SU-DHL-6 (cell line): ENCODE results near the gene NPFFR1.

Experiments
- H2AFZ ChIP-seq: fragments of 200-600 bp; sonication (generic); 2 replicates; pipeline ENCODE4 v1.6.1; 2014; ENCODE audit warnings: low read depth, mild to moderate bottlenecking, moderate library complexity, mixed read lengths, antibody characterized with exemption, low read length; ENCODE audit not compliant: severe bottlenecking
- H3F3A ChIP-seq: fragments of 200-600 bp; shearing (Covaris generic); 2 replicates; pipeline ENCODE4 v1.6.0; 2016; ENCODE audit warnings: antibody characterized with exemption, mild to moderate bottlenecking; ENCODE audit not compliant: insufficient read depth
- H3K27ac ChIP-seq: fragments of 200-600 bp; sonication (generic); 2 replicates; pipeline ENCODE4 v1.5.1; 2016; ENCODE audit warnings: low read depth, mild to moderate bottlenecking, low read length, moderate library complexity, mixed read lengths
- H3K27me3 ChIP-seq: fragments of 200-600 bp; sonication (generic), shearing (Covaris generic); 2 replicates; pipeline ENCODE4 v1.6.0; 2014; ENCODE audit warnings: mild to moderate bottlenecking, low read length
- H3K36me3 ChIP-seq: fragments of 200-600 bp; sonication (generic); 2 replicates; pipeline ENCODE4 v1.6.1; 2014; ENCODE audit warnings: mild to moderate bottlenecking, low read length, mixed read lengths
- H3K4me2 ChIP-seq: fragments of 300-600, 200-600 bp; shearing (Covaris generic), sonication (generic); 2 replicates; pipeline ENCODE4 v1.6.0; 2014; ENCODE audit warnings: low read length, low read depth, mild to moderate bottlenecking; ENCODE audit not compliant: poor library complexity, severe bottlenecking
- H3K4me3 ChIP-seq: fragments of 200-600 bp; sonication (generic); 2 replicates; pipeline ENCODE4 v1.5.1; 2014; ENCODE audit warnings: antibody characterized with exemption, low read length, mild to moderate bottlenecking, mixed read lengths; ENCODE audit not compliant: insufficient read depth, poor library complexity, severe bottlenecking
- H3K79me2 ChIP-seq: fragments of 200-600 bp; sonication (generic); 2 replicates; pipeline ENCODE4 v1.6.1; 2014; ENCODE audit warnings: mild to moderate bottlenecking, low read length, moderate library complexity; ENCODE audit not compliant: insufficient read depth
- H3K9ac ChIP-seq: fragments of 200-600 bp; sonication (generic); 2 replicates; pipeline ENCODE4 v1.7.0; 2014; ENCODE audit warnings: mild to moderate bottlenecking, low read length
- H3K9me2 ChIP-seq: fragments of 200-600 bp; sonication (generic); replicated peaks from 2 replicates; pipeline ENCODE4 v1.6.1; 2014; ENCODE audit warnings: low read length; ENCODE audit not compliant: insufficient read depth
- H3K9me3 ChIP-seq: fragments of 200-600 bp; sonication (generic); 2 replicates; pipeline ENCODE4 v1.6.1; 2014; ENCODE audit warnings: low read length, mixed read lengths; ENCODE audit not compliant: insufficient read depth
- H4K20me1 ChIP-seq: fragments of 200-600 bp; sonication (generic); 2 replicates; pipeline ENCODE4 v1.6.1; 2014; ENCODE audit warnings: low read depth, mild to moderate bottlenecking, antibody characterized with exemption, low read length, moderate library complexity, mixed read lengths
- EZH2phosphoT487 ChIP-seq: fragments of 200-600 bp; sonication (generic), shearing (Covaris generic); conservative IDR thresholded peaks from 2 replicates; pipeline ENCODE4 v1.6.1; 2018; ENCODE audit warnings: mild to moderate bottlenecking, antibody characterized with exemption, low read length, moderate library complexity, mixed read lengths
- TF ChIP-seq, protein P1 (sequence below): fragments of 200-600 bp; sonication (generic); IDR thresholded peaks from one replicate; pipeline ENCODE4 v1.5.1; 2017; ENCODE audit warnings: antibody characterized with exemption, mild to moderate bottlenecking, low read length, moderate library complexity; ENCODE audit not compliant: insufficient read depth, poor library complexity, severe bottlenecking

The NPFFR1 gene

GRCh38 chr10:70268376-70268775 is 15.4 kb downstream of the NPFFR1 start:
- Histone ChIP-seq H3K9ac (no peak overlapping the region), H3K27ac (no peak overlapping the region), H3K9me3 (no peaks in the 10 kb centered on the region), H3F3A (no peaks in the 10 kb centered on the region), H3K4me3 (no peak overlapping the region), H3K79me2 (no peaks in the 10 kb centered on the region), H3K27me3 (no peaks in the 10 kb centered on the region), H4K20me1 (no peaks in the 10 kb centered on the region), H3K4me2 (no peak overlapping the region), H3K36me3 (no peaks in the 10 kb centered on the region), H3K9me2 (no peaks in the 10 kb centered on the region), H2AFZ (no peak overlapping the region)
- TF ChIP-seq, protein P1, sequence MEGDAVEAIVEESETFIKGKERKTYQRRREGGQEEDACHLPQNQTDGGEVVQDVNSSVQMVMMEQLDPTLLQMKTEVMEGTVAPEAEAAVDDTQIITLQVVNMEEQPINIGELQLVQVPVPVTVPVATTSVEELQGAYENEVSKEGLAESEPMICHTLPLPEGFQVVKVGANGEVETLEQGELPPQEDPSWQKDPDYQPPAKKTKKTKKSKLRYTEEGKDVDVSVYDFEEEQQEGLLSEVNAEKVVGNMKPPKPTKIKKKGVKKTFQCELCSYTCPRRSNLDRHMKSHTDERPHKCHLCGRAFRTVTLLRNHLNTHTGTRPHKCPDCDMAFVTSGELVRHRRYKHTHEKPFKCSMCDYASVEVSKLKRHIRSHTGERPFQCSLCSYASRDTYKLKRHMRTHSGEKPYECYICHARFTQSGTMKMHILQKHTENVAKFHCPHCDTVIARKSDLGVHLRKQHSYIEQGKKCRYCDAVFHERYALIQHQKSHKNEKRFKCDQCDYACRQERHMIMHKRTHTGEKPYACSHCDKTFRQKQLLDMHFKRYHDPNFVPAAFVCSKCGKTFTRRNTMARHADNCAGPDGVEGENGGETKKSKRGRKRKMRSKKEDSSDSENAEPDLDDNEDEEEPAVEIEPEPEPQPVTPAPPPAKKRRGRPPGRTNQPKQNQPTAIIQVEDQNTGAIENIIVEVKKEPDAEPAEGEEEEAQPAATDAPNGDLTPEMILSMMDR: no peak

DNA sequence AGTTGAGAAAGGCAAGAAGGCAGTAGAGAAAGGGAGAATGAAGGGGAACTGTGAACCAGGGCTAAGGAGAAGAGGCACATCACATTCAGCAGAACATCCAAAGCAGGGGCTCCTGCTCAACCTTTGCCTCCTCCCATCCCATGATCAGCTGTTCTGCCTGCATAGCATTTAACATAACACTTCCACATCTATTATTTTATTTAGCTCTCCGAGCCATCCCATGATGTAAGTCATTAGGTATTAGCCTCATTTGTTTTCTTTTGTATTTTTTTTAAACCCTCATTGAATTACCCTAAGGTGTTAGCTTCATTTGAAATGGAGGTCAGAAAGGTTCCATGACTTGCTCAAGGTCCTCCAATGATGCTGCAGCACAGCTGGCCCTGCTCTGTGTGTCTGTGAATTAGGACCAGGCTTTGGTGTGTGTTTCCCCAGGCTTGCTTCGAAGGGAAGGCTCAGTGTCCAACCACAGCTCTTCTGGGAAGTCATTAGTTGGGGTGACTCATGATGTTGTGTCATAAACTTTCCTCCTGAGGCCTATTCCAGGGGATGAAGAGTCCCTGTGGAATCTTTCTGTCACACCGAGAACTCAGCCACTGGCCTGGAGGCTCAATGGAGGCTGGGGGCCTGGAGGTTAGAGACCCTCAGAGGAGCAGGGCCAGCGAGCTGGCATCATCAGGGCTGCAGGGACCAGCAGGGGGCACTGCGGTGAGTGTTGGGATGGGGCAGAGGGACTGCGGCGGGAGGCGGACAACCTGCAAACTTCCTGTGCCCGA is 16.5 kb downstream of the NPFFR1 start:
- TF ChIP-seq, protein P1: peak; percentile 90
- no peak for TF ChIP-seq EZH2phosphoT487
- H3F3A ChIP-seq: no peaks in the 10 kb centered on the region
- H3K4me2 ChIP-seq: no peak overlapping the region
- no peak overlapping the region for H3K4me3 ChIP-seq
- no peaks in the 10 kb centered on the region for H3K79me2 ChIP-seq
- H3K9me3 ChIP-seq: no peaks in the 10 kb centered on the region
- H3K27ac ChIP-seq: no peak overlapping the region
- no peaks in the 10 kb centered on the region for H3K9me2 ChIP-seq
- no peaks in the 10 kb centered on the region for H3K36me3 ChIP-seq
- H4K20me1 ChIP-seq: no peaks in the 10 kb centered on the region
- no peaks in the 10 kb centered on the region for H3K27me3 ChIP-seq
- peak overlapping the region; percentile 47 for H2AFZ ChIP-seq
- no peak overlapping the region for H3K9ac ChIP-seq

GRCh38 chr10:70266701-70267100 is 17.1 kb downstream of the NPFFR1 start:
- no peak overlapping the region for H3K4me3 ChIP-seq
- H3K9me2 ChIP-seq: no peaks in the 10 kb centered on the region
- H2AFZ ChIP-seq: no peak overlapping the region
- no peaks in the 10 kb centered on the region for H3K36me3 ChIP-seq
- no peaks in the 10 kb centered on the region for H4K20me1 ChIP-seq
- no peaks in the 10 kb centered on the region for H3K79me2 ChIP-seq
- H3K27me3 ChIP-seq: no peaks in the 10 kb centered on the region
- no peaks in the 10 kb centered on the region for H3F3A ChIP-seq
- no peak overlapping the region for H3K4me2 ChIP-seq
- H3K9me3 ChIP-seq: no peaks in the 10 kb centered on the region
- no peak overlapping the region for H3K27ac ChIP-seq
- TF ChIP-seq, protein P1: no peak
- TF ChIP-seq EZH2phosphoT487: no peak
- H3K9ac ChIP-seq: no peak overlapping the region
